ENCODE measurements around the gene CDC42EP4. TPM values are rescaled to one million over a fixed set of nuclear protein-coding genes. Genes with fewer than 3 reads are reported as not detected.
"Not testable (repeated sequence)": the region's sequence is repeated elsewhere in the genome, so short reads cannot be mapped to it uniquely, and the experiment has no call there.

CDC42EP4 gene
- total RNA-seq, 1 experiment from 2014 or later = 20.6 TPM

DNA sequence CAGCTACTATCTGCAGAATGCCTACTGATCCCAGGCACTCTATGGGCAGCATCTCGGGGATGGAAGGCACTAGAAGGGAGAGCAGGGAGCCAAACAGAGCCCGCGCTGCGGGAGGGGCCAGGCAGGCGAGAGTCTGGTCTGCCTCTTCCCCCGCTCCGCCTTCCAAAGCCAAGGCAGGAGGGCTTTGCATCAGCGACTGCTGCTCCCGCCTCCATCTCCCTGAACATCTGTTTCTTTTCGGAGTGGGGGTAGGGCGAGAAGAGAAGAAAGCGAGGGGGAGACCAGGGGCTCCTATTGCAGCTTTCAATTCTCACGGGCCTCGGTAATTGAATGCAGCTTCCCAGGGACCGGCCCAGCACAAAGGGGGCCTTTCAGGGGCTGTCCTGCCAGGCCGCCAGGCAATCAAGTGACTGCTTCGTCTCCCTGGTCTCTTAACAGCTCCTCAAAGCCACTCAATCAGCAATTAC, 31.4 kb upstream of the CDC42EP4 start:
- DNase-seq (ENCODE audit: low read depth) = peak; percentile 78

- DNase-seq (ENCODE audit: low read depth) = peak; percentile 69
Measured at GRCh38 chr17:73342541-73343167, 30.9 kb upstream of the CDC42EP4 start.

GRCh38 chr17:73342050-73342522, 30.3 kb upstream of the CDC42EP4 start:
- DNase-seq (ENCODE audit: low read depth) = peak; percentile 32

DNA sequence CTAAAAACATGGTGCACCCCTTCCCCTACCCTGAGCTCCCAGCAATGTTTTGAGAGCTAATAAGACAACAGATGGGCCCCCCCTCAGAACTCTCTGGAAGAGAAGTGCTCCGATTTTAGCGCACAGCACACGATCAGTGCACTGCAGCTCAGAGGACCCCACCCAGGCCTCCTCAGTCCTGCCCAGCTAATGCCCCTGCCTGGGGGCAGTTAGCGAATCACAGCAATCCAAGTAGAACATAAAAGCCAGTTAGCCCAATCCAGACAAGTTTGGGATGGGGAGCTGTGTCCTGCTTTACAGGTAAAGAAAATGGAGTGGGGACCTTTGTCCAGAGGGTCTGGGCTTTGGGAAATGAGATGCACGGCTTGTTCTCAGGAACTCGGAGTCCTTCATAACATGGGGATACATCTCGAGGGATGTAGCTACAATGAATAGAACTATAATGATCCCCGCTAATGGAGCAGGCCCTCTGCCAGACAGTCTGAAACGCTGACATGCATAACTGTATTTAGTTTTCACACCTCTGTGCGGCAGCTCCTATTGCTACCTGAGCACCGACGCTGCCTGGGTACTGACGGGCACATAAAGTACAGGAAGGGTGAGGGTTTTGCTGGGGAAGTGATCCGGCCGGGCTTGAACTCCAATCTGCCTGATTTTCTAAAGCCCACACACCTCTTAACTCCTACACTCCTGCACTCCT, 29.7 kb upstream of the CDC42EP4 start:
- DNase-seq (ENCODE audit: low read depth) = no peak

DNA sequence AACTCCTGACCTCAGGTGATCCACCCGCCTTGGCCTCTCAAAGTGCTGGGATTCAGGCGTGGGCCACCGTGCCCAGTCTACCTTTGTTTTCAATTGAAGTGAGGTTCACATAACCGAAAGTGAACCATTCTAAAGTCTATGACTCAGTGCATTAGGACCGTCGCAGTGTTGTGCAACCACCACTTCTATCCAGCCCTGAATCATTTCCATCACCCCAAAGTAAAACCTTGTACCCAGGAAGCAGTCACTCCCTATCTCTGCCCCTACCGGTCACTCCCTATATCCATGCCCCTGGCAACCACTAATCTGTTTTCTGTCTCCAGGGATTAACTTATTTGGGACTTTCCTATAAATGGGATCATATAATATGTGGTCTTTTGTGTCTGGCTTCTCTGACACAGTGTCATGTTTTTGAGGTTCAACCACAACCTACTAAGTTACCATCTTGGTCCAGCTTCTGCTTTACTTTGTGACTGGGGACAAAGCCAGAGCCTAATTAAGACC, 28.3 kb upstream of the CDC42EP4 start:
- DNase-seq (ENCODE audit: low read depth) = peak; percentile 94

GRCh38 chr17:73338566-73339197, 26.9 kb upstream of the CDC42EP4 start:
- no peak for DNase-seq (ENCODE audit: low read depth)

DNA sequence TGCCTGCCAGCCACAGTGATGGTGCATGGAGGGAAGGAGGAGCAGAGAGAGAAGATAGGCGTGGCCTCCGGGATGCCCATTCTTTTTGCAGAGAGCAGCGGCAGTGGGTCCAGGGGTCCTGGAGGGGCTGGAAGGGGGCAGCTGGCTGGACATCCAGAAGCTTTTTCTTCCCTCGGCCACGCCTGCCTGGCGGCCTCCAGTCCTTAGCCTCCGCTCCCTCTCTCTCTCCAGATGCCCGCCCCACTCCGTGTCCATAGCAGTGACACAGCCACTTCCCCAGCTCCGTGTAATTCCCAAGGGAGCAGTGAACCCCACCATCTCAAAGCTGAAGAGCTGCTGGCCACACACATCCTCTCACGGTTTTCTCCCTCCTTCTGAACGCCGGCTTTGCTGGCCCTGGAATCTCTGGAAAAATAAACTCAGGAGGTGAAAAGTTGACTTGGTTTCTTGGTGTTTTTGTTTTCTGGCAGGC, 26.3 kb upstream of the CDC42EP4 start:
- no peak for DNase-seq (ENCODE audit: low read depth)

- no peak for DNase-seq (ENCODE audit: low read depth)
Measured at GRCh38 chr17:73337330-73337710, 25.5 kb upstream of the CDC42EP4 start.

DNA sequence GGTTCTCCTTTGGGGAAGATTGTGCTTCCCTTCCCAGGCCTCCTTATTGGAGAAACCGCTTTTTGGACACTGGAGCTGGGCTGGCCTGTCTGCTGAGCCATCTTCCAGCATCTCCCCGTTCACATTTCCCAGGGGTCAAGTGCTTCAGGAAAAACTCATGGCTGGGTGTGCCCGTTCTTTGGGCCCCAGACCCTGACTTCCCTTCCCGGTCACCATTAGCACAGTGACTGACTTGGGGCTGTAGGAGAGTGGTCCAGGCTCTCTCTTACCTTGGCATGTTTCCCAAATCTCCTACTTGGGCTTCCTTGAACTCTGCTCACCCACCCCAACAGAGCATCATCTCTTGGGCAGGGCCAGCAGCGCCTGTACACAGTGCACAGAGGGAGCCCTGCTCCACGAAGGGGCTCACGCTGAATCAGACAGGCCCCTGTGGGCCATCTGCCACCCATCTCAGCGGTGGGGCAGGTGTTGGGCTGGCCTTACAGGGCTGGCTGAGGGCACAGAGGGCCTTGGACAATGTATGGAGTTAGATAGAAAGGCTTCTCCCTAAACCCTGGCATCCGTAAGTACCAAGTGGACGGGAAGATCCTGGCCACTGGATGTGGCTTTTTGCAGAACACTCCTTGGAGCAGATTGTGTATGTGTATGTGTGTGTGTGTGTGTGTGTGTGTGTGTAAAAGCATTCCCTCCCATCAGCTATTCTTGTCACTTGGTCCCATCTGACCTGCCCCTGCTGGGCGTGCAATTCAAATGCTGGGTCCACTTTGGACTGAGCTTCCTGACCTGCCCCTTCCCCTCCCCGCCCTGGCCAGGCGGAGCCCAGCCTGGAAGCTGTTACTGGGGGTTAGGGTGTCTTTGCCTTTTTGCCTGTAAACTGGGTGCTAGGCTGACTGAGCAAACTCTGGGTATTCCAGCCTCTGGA, 24.9 kb upstream of the CDC42EP4 start:
- DNase-seq (ENCODE audit: low read depth) = no peak

GRCh38 chr17:73335591-73336407, 24.0 kb upstream of the CDC42EP4 start:
- DNase-seq (ENCODE audit: low read depth) = no peak

DNA sequence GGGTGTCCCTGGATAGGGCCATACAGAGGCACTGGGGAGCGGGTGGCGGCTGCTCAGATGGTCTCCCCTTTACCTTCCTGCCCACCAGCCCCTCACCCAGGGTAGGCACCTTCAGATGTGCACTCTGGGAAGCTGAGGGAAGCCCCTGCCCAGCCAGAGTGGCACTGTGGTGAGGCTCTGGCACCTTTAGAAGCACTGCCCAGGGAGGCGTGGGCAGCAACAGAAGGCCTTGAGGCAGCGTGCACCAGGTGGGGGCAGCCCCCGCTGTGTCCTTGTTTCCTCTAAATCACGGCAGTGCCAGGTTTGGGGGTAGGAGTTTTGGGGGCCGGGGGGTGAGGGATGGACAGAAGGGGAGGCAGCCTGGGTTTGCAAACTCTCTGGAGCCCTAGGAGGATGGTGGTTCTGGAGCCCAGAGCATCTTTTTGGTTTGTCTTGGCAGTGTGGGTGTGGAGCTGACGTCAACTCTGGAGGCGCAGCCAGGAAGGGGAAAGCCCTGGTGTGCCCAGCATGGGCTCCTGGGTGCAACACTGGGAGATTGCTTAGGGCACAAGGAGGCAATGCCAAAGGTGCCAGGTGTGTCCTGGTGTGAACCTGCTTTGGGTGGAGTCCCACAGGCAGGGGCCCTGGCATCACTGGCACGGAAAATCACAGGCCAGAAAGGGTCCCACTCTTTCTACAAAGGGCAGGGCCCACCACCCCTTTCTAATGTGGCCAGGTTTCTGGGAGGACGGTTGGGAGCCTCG, 23.1 kb upstream of the CDC42EP4 start:
- no peak for DNase-seq (ENCODE audit: low read depth)

DNA sequence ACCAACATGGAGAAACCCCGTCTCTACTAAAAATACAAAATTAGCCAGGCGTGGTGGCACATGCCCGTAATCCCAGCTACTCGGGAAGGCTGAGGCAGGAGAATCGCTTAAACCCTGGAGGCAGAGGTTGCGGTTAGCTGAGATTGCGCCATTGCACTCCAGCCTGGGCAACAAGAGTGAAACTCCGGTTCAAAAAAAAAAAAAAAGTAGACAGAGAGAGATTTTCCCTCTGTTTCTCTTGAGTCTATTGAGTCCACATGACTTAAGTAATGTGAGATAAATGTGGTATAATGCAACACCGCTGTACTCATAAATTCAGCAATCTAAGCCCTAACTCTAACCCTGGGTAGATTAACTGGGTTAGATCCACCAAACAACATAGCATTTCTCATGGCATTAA, 21.6 kb upstream of the CDC42EP4 start:
- not testable (repeated sequence) for DNase-seq (ENCODE audit: low read depth)

DNA sequence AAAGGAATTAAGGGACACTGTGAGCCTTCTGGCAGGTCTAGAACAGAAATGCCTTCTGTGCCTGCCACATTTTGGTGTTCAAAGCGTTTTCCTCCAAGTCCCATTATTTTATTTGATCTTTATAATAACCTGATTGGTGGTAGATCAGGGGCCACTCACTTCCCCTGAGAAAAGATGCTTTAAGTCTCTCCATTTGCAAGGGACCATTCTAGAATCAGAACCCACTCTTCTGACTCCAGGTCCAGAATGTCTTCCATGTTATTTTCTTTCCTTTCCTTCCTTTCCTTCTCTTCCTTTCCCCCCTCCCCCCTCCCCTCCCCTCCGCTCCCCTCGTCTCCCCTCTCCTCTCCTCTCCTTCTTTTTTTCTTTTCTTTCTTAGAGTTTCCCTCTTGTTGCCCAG, 19.3 kb upstream of the CDC42EP4 start:
- DNase-seq (ENCODE audit: low read depth) = no peak

DNA sequence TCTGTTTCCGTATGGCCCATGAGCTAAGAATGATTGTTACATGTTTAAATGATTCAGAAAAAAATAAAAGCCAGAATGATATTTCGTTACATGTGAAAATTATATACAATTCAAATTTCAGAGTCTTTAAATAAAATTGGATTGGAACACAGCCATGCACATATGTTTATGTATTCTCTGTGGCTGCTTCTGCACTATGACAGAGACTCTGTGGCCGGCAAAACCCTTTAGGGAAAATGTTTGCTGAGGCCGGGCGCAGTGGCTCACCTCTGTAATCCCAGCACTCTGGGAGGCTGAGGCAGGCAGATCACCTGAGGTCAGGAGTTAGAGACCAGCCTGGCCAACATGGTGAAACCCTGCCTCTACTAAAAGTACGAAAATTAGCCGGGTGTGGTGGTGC, 15.9 kb upstream of the CDC42EP4 start:
- DNase-seq (ENCODE audit: low read depth) = no peak

GRCh38 chr17:73325527-73325842, 13.7 kb upstream of the CDC42EP4 start:
- DNase-seq (ENCODE audit: low read depth) = peak; percentile 43

GRCh38 chr17:73324711-73325526, 13.1 kb upstream of the CDC42EP4 start:
- no peak for DNase-seq (ENCODE audit: low read depth)

DNA sequence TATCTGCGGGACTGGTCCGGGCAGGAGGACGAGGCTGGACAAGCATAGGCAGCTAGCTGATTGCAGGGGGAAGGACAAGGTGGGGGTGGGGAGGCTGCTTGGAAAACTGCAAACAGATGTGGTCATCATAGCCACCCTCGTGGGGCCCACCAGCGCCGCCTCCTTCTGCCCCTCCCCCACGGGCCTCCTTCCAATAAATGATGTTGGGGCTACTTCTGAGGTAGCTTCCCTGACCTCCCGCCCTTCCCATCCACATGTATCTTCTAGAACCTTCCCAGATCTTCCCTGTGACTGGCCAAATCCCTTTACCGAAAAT, 12.3 kb upstream of the CDC42EP4 start:
- no peak for DNase-seq (ENCODE audit: low read depth)

DNA sequence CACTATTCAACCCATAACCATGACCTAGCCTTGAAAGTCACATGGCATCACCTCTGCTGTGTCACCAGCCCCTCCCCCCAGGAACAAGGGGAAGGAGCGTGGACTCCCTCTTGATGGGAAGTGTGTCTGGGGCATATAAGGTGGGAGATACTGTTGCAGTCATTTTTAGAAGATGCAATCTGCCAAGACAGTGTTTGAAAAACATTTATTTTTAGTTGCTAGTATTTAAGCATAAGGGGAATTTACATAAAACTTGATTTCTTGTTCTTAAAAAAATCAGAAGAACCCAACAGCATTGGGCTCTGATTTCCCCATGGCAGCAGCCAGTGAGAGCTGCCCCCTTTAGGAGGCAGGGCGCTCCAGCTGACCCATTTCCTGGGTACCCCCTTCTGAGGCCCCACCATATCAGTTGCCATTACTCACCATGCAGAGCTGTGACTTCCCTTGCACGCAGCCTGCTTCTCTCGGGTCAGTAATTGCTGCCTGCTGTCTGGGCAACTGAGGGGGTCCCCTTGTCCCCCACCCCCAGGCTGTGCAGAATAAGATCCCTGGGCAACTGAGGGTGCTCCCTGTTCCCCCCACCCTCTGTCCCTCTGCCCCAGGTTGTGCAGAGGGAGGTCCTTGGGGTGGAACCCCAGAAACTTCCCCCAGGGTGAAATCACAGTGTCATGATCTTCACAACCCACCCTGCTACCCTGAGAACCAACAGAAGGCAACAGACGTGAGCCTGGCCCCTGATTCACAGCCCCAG, 11.8 kb upstream of the CDC42EP4 start:
- no peak for DNase-seq (ENCODE audit: low read depth)

Data from LHCN-M2 (cell line).